ENCODE data around the gene ORMDL3. TPM values are rescaled to one million over a fixed set of nuclear protein-coding genes. Genes with fewer than 3 reads are reported as not detected.

Gene ORMDL3
- total RNA-seq, 1 experiment from 2014 or later = 24.0 TPM

- DNase-seq (ENCODE audit: low spot score) = no peak
Measured at GRCh38 chr17:39871801-39872200, 55.6 kb downstream of the ORMDL3 start.

Other genes with a start within 250 kb of the ORMDL3 start
- gene PGAP3, start 239.5 kb downstream of the ORMDL3 start, total RNA-seq (2014; rRNA removed; shearing (Covaris generic)) = 10.9 and 11.4 TPM in 2 replicates
- gene ERBB2, start 227.5 kb downstream of the ORMDL3 start, total RNA-seq (2014; rRNA removed; shearing (Covaris generic)) = 10.1 and 18.5 TPM in 2 replicates
- 91.9 and 99.5 TPM in 2 replicates for gene MIEN1, start 197.1 kb downstream of the ORMDL3 start, total RNA-seq (2014; rRNA removed; shearing (Covaris generic))
- 0.41 TPM in 1 of 2 replicates, not detected in the other for gene GRB7, start 189.7 kb downstream of the ORMDL3 start, total RNA-seq (2014; rRNA removed; shearing (Covaris generic))
- gene IKZF3, start 63.3 kb downstream of the ORMDL3 start, total RNA-seq (2014; rRNA removed; shearing (Covaris generic)) = 0.04 TPM in 1 of 2 replicates, not detected in the other
- not detected in 2 replicates for gene ZPBP2, start 59.4 kb downstream of the ORMDL3 start, total RNA-seq (2014; rRNA removed; shearing (Covaris generic))
- 0.10 TPM in 1 of 2 replicates, not detected in the other for gene GSDMB, start 9.0 kb downstream of the ORMDL3 start, total RNA-seq (2014; rRNA removed; shearing (Covaris generic))
- gene LRRC3C, start 131 bp upstream of the ORMDL3 start, total RNA-seq (2014; rRNA removed; shearing (Covaris generic)) = not detected in 2 replicates
- not detected in 2 replicates for gene GSDMA, start 35.4 kb upstream of the ORMDL3 start, total RNA-seq (2014; rRNA removed; shearing (Covaris generic))
- gene PSMD3, start 53.2 kb upstream of the ORMDL3 start, total RNA-seq (2014; rRNA removed; shearing (Covaris generic)) = 165 and 172 TPM in 2 replicates
- not detected in 2 replicates for gene CSF3, start 87.8 kb upstream of the ORMDL3 start, total RNA-seq (2014; rRNA removed; shearing (Covaris generic))
- gene MED24, start 126.8 kb upstream of the ORMDL3 start, total RNA-seq (2014; rRNA removed; shearing (Covaris generic)) = 33.9 and 44.5 TPM in 2 replicates
- 13.6 and 16.6 TPM in 2 replicates for gene THRA, start 135.4 kb upstream of the ORMDL3 start, total RNA-seq (2014; rRNA removed; shearing (Covaris generic))
- gene NR1D1, start 173.0 kb upstream of the ORMDL3 start, total RNA-seq (2014; rRNA removed; shearing (Covaris generic)) = 0.39 and 2.2 TPM in 2 replicates
- 38.4 and 39.1 TPM in 2 replicates for gene MSL1, start 194.4 kb upstream of the ORMDL3 start, total RNA-seq (2014; rRNA removed; shearing (Covaris generic))
- 19.5 and 19.9 TPM in 2 replicates for gene CASC3, start 212.9 kb upstream of the ORMDL3 start, total RNA-seq (2014; rRNA removed; shearing (Covaris generic))
- gene RAPGEFL1, start 249.9 kb upstream of the ORMDL3 start, total RNA-seq (2014; rRNA removed; shearing (Covaris generic)) = 0.23 and 0.74 TPM in 2 replicates